ENCODE results near the gene MYL2. TPM values are rescaled to one million over a fixed set of nuclear protein-coding genes. Genes with fewer than 3 reads are reported as not detected.

The MYL2 gene
- polyA plus RNA-seq, 1 donor from 2014 or later, result not detected

- no peak for TF ChIP-seq TAF1 (IDR thresholded peaks at IDR 0.05; ENCODE audit: low read depth)
- no peak for TF ChIP-seq MXI1 (conservative IDR thresholded peaks at IDR 0.05; ENCODE audit: poor library complexity, severe bottlenecking)
- no peak for TF ChIP-seq REST (IDR thresholded peaks at IDR 0.05; ENCODE audit: borderline replicate concordance)
- no peak for TF ChIP-seq SMC3 (conservative IDR thresholded peaks at IDR 0.05; ENCODE audit: poor library complexity)
- no peak for TF ChIP-seq EP300 (conservative IDR thresholded peaks at IDR 0.05; ENCODE audit: poor library complexity, severe bottlenecking)
- H3K27ac ChIP-seq (ENCODE audit: low read length), result no peak overlapping the region
- no peak overlapping the region for H3K4me3 ChIP-seq (ENCODE audit: low read length)
- no peaks in the 10 kb centered on the region for H3K79me2 ChIP-seq (replicated peaks; ENCODE audit: insufficient read depth, low read length)
- no peaks in the 10 kb centered on the region for H4K20me1 ChIP-seq (ENCODE audit: insufficient read depth)
- no peaks in the 10 kb centered on the region for H3F3A ChIP-seq (ENCODE audit: insufficient read depth, low read length, poor library complexity, severe bottlenecking)
- no peaks in the 10 kb centered on the region for H3K9me3 ChIP-seq (ENCODE audit: low read length)
- no peaks in the 10 kb centered on the region for H3K36me3 ChIP-seq (ENCODE audit: insufficient read depth, low read length)
- H3K9me2 ChIP-seq (ENCODE audit: insufficient read depth, low read length), result no peaks in the 10 kb centered on the region
- H3K4me2 ChIP-seq (ENCODE audit: low read length), result no peak overlapping the region
- no peaks in the 10 kb centered on the region for H3K27me3 ChIP-seq (ENCODE audit: insufficient read depth, low read depth, low read length)
- no peak overlapping the region for H3K9ac ChIP-seq (ENCODE audit: low read length)
- no peak overlapping the region for H2AFZ ChIP-seq (ENCODE audit: low read depth, low read length)
Observed at GRCh38 chr12:110906083-110906482, 14.3 kb downstream of the MYL2 start.

GRCh38 chr12:110903511-110903910, 16.9 kb downstream of the MYL2 start:
- no peak for TF ChIP-seq RAD21 (conservative IDR thresholded peaks at IDR 0.05)
- TF ChIP-seq CTCF (IDR thresholded peaks at IDR 0.05; ENCODE audit: poor library complexity, severe bottlenecking), result no peak
- no peak for TF ChIP-seq SMC3 (conservative IDR thresholded peaks at IDR 0.05; ENCODE audit: poor library complexity)
- TF ChIP-seq EP300 (conservative IDR thresholded peaks at IDR 0.05; ENCODE audit: poor library complexity, severe bottlenecking), result no peak
- Histone ChIP-seq H3K27ac (ENCODE audit: low read length) (no peak overlapping the region), H3F3A (ENCODE audit: insufficient read depth, low read length, poor library complexity, severe bottlenecking) (no peaks in the 10 kb centered on the region), H3K9me2 (ENCODE audit: insufficient read depth, low read length) (no peaks in the 10 kb centered on the region), H3K4me3 (ENCODE audit: low read length) (no peak overlapping the region), H3K9me3 (ENCODE audit: low read length) (no peaks in the 10 kb centered on the region), H3K36me3 (ENCODE audit: insufficient read depth, low read length) (no peaks in the 10 kb centered on the region), H4K20me1 (ENCODE audit: insufficient read depth) (no peaks in the 10 kb centered on the region), H3K79me2 (replicated peaks; ENCODE audit: insufficient read depth, low read length) (no peaks in the 10 kb centered on the region), H3K4me2 (ENCODE audit: low read length) (no peak overlapping the region), H3K27me3 (ENCODE audit: insufficient read depth, low read depth, low read length) (no peaks in the 10 kb centered on the region), H2AFZ (ENCODE audit: low read depth, low read length) (no peak overlapping the region), H3K9ac (ENCODE audit: low read length) (no peak overlapping the region)

- Histone ChIP-seq H2AFZ (ENCODE audit: low read depth, low read length) (no peak overlapping the region), H3K36me3 (ENCODE audit: insufficient read depth, low read length) (no peaks in the 10 kb centered on the region), H4K20me1 (ENCODE audit: insufficient read depth) (no peaks in the 10 kb centered on the region), H3F3A (ENCODE audit: insufficient read depth, low read length, poor library complexity, severe bottlenecking) (no peaks in the 10 kb centered on the region), H3K9me3 (ENCODE audit: low read length) (no peaks in the 10 kb centered on the region), H3K4me3 (ENCODE audit: low read length) (no peak overlapping the region), H3K9me2 (ENCODE audit: insufficient read depth, low read length) (no peaks in the 10 kb centered on the region), H3K4me2 (ENCODE audit: low read length) (no peak overlapping the region), H3K27me3 (ENCODE audit: insufficient read depth, low read depth, low read length) (no peaks in the 10 kb centered on the region), H3K27ac (ENCODE audit: low read length) (no peak overlapping the region), H3K79me2 (replicated peaks; ENCODE audit: insufficient read depth, low read length) (no peaks in the 10 kb centered on the region), H3K9ac (ENCODE audit: low read length) (no peak overlapping the region)
- no peak for TF ChIP-seq RAD21 (conservative IDR thresholded peaks at IDR 0.05)
- no peak for TF ChIP-seq MXI1 (conservative IDR thresholded peaks at IDR 0.05; ENCODE audit: poor library complexity, severe bottlenecking)
- TF ChIP-seq REST (IDR thresholded peaks at IDR 0.05; ENCODE audit: borderline replicate concordance), result no peak
- TF ChIP-seq TAF1 (IDR thresholded peaks at IDR 0.05; ENCODE audit: low read depth), result no peak
- TF ChIP-seq EZH2 (IDR thresholded peaks at IDR 0.05; ENCODE audit: borderline replicate concordance, insufficient read depth, low read length, poor library complexity, severe bottlenecking), result no peak
- no peak for TF ChIP-seq EP300 (conservative IDR thresholded peaks at IDR 0.05; ENCODE audit: poor library complexity, severe bottlenecking)
- TF ChIP-seq SMC3 (conservative IDR thresholded peaks at IDR 0.05; ENCODE audit: poor library complexity), result no peak
Observed at GRCh38 chr12:110901401-110901800, 19.0 kb downstream of the MYL2 start.

Measured in neural cell (in vitro differentiated cells).